SK-N-SH treated with all-trans-retinoic acid at 6 μM for 48 hours (cell line): ENCODE measurements around the gene TAOK1.

Experiments used
- BACH2 ChIP-seq: fragments of 250-450 bp; sonication (Bioruptor Pico); IDR thresholded peaks from 2 replicates; pipeline ENCODE4 v1.9.0; 2021; ENCODE audit warnings: mild to moderate bottlenecking, borderline replicate concordance
- CREB5 ChIP-seq: fragments of 250-450 bp; sonication (Bioruptor Pico); IDR thresholded peaks from 2 replicates; pipeline ENCODE4 v1.5.1; 2020; ENCODE audit warnings: low read depth, mild to moderate bottlenecking, moderate library complexity
- ESRRG ChIP-seq: fragments of 250-450 bp; sonication (Bioruptor Pico); IDR thresholded peaks from 2 replicates; pipeline ENCODE4 v1.6.1; 2021; ENCODE audit warnings: mild to moderate bottlenecking
- PATZ1 ChIP-seq: fragments of 250-450 bp; sonication (Bioruptor Pico); IDR thresholded peaks from 2 replicates; pipeline ENCODE4 v1.8.0; 2020; ENCODE audit warnings: mild to moderate bottlenecking, moderate library complexity, borderline replicate concordance
- POU6F1 ChIP-seq: fragments of 250-450 bp; sonication (Bioruptor Pico); IDR thresholded peaks from 2 replicates; pipeline ENCODE4 v1.8.0; 2021; ENCODE audit warnings: low read depth, mild to moderate bottlenecking, moderate library complexity, borderline replicate concordance
- PPARA ChIP-seq: fragments of 250-450 bp; sonication (Bioruptor Pico); IDR thresholded peaks from 2 replicates; pipeline ENCODE4 v1.5.0; 2020; ENCODE audit warnings: mild to moderate bottlenecking, borderline replicate concordance
- SNAI2 ChIP-seq: fragments of 250-450 bp; sonication (Bioruptor Pico); IDR thresholded peaks from 2 replicates; pipeline ENCODE4 v1.5.0; 2020; ENCODE audit warnings: mild to moderate bottlenecking, moderate library complexity
- TOX ChIP-seq: fragments of 250-450 bp; sonication (Bioruptor Pico); IDR thresholded peaks from 2 replicates; pipeline ENCODE4 v1.8.0; 2021; ENCODE audit warnings: mild to moderate bottlenecking, moderate library complexity, borderline replicate concordance
- ZFP3 ChIP-seq: fragments of 250-450 bp; sonication (Bioruptor Pico); IDR thresholded peaks from 2 replicates; pipeline ENCODE4 v1.5.0; 2020; ENCODE audit warnings: mild to moderate bottlenecking, moderate library complexity
- ZFP30 ChIP-seq: fragments of 450-650 bp; formaldehyde crosslinking; IDR thresholded peaks from 2 replicates; pipeline ENCODE4 v1.5.0; 2022; ENCODE audit warnings: mild to moderate bottlenecking, moderate library complexity
- ZNF70 ChIP-seq: fragments of 450-650 bp; formaldehyde crosslinking; IDR thresholded peaks from 2 replicates; pipeline ENCODE4 v1.5.0; 2020; ENCODE audit warnings: mild to moderate bottlenecking, moderate library complexity
- ZNF8 ChIP-seq: fragments of 450-650 bp; formaldehyde crosslinking; IDR thresholded peaks from 2 replicates; pipeline ENCODE4 v1.5.0; 2020; ENCODE audit warnings: mild to moderate bottlenecking, moderate library complexity

- no peak for TF ChIP-seq TOX (CRISPR knock-in tag)
- no peak for TF ChIP-seq SNAI2 (CRISPR knock-in tag)
- TF ChIP-seq ESRRG (CRISPR knock-in tag), result no peak
- TF ChIP-seq ZFP3 (CRISPR knock-in tag), result no peak
- no peak for TF ChIP-seq ZNF8 (CRISPR knock-in tag)
- TF ChIP-seq CREB5 (CRISPR knock-in tag), result no peak
- TF ChIP-seq ZFP30 (CRISPR knock-in tag), result no peak
- no peak for TF ChIP-seq ZNF70 (CRISPR knock-in tag)
- TF ChIP-seq BACH2 (CRISPR knock-in tag), result no peak
- TF ChIP-seq POU6F1 (CRISPR knock-in tag), result no peak
- no peak for TF ChIP-seq PATZ1
- TF ChIP-seq PPARA (CRISPR knock-in tag), result no peak
These were observed 45.1 kb upstream of the TAOK1 start for GRCh38 chr17:29345066-29345465.
